ENCODE measurements around the gene CCDC85C.

- TF ChIP-seq CTCF (IDR thresholded peaks at IDR 0.05) (no peak), POLR2A (IDR thresholded peaks at IDR 0.05) (no peak), POLR2AphosphoS5 (IDR thresholded peaks at IDR 0.05) (no peak)
These were observed 94.0 kb downstream of the CCDC85C start for GRCh38 chr14:99509871-99510555.
